ENCODE data around the gene RUBCNL.
A peak's percentile ranks its signal among the peaks of the same experiment; 100 is the strongest.

Gene RUBCNL

GRCh38 chr13:46343279-46343994 is 43.6 kb downstream of the RUBCNL start:
- FAIRE-seq = no peak
- DNase-seq (ENCODE audit: insufficient read length, low spot score) = no peak

- FAIRE-seq (no peak), DNase-seq (ENCODE audit: insufficient read length, low spot score) (no peak)
Observed at GRCh38 chr13:46342538-46342937, 44.5 kb downstream of the RUBCNL start.

- DNase-seq (ENCODE audit: insufficient read length, low spot score) = no peak
- peak; percentile 84 for FAIRE-seq
Observed at GRCh38 chr13:46341112-46341711, 45.8 kb downstream of the RUBCNL start.

GRCh38 chr13:46340631-46341111 is 46.4 kb downstream of the RUBCNL start:
- DNase-seq (ENCODE audit: insufficient read length, low spot score) (no peak), FAIRE-seq (no peak)

- peak; percentile 18 for FAIRE-seq
Observed at GRCh38 chr13:46340011-46340410, 47.0 kb downstream of the RUBCNL start.

GRCh38 chr13:46339035-46339666 is 47.9 kb downstream of the RUBCNL start:
- FAIRE-seq = peak; percentile 45
- DNase-seq (ENCODE audit: insufficient read length, low spot score) = no peak

More at GRCh38 chr13:46340011-46340410, 47.0 kb downstream of the RUBCNL start:
- no peak for DNase-seq (ENCODE audit: insufficient read length, low spot score)

- DNase-seq (ENCODE audit: insufficient read length, low spot score) = no peak
- FAIRE-seq = no peak
Observed at GRCh38 chr13:46337700-46338099, 49.4 kb downstream of the RUBCNL start.

- no peak for DNase-seq (ENCODE audit: insufficient read length, low spot score)
- FAIRE-seq = peak; percentile 42
Observed at GRCh38 chr13:46334035-46334822, 52.8 kb downstream of the RUBCNL start.

GRCh38 chr13:46332772-46333171 is 54.3 kb downstream of the RUBCNL start:
- DNase-seq (ENCODE audit: insufficient read length, low spot score) = no peak
- no peak for FAIRE-seq

GRCh38 chr13:46329624-46330023 is 57.4 kb downstream of the RUBCNL start:
- DNase-seq (ENCODE audit: insufficient read length, low spot score) = no peak
- no peak for FAIRE-seq

GRCh38 chr13:46327246-46327645 is 59.8 kb downstream of the RUBCNL start:
- DNase-seq (ENCODE audit: insufficient read length, low spot score) (no peak), FAIRE-seq (no peak)

GRCh38 chr13:46324976-46325375 is 62.1 kb downstream of the RUBCNL start:
- FAIRE-seq (no peak), DNase-seq (ENCODE audit: insufficient read length, low spot score) (no peak)

- DNase-seq (ENCODE audit: insufficient read length, low spot score) (peak; percentile 29), FAIRE-seq (peak; percentile 88)
Observed at GRCh38 chr13:46321494-46322225, 65.4 kb downstream of the RUBCNL start.

- FAIRE-seq = no peak
- DNase-seq (ENCODE audit: insufficient read length, low spot score) = no peak
Observed at GRCh38 chr13:46320821-46321220, 66.2 kb downstream of the RUBCNL start.

- DNase-seq (ENCODE audit: insufficient read length, low spot score) = no peak
- FAIRE-seq = no peak
Observed at GRCh38 chr13:46320406-46320805, 66.6 kb downstream of the RUBCNL start.

GRCh38 chr13:46318986-46319385 is 68.1 kb downstream of the RUBCNL start:
- FAIRE-seq (no peak), DNase-seq (ENCODE audit: insufficient read length, low spot score) (no peak)

GRCh38 chr13:46317120-46317519 is 69.9 kb downstream of the RUBCNL start:
- FAIRE-seq = no peak
- DNase-seq (ENCODE audit: insufficient read length, low spot score) = no peak

- no peak for FAIRE-seq
- no peak for DNase-seq (ENCODE audit: insufficient read length, low spot score)
Observed at GRCh38 chr13:46315491-46316075, 71.5 kb downstream of the RUBCNL start.

- DNase-seq (ENCODE audit: insufficient read length, low spot score) = no peak
- FAIRE-seq = no peak
Observed at GRCh38 chr13:46315036-46315435, 72.0 kb downstream of the RUBCNL start.

- no peak for FAIRE-seq
Observed at GRCh38 chr13:46314587-46314986, 72.5 kb downstream of the RUBCNL start.

More at GRCh38 chr13:46314587-46314986, 72.5 kb downstream of the RUBCNL start:
- DNase-seq (ENCODE audit: insufficient read length, low spot score) = no peak

All from GM19239 (cell line).